Transverse colon (tissue), 4 donors: ENCODE results near the gene NKD2. TPM values are rescaled to one million over a fixed set of nuclear protein-coding genes. Genes with fewer than 3 reads are reported as not detected.

Source experiments
- DNase-seq: peaks from one replicate; pipeline ENCODE4 v3.0.0-alpha.2; 2019
- H3K27ac ChIP-seq, 4 donors: fragments of 200-600 bp; sonication (generic); 2 replicates each; pipeline ENCODE4 v1.5.1; 2016 to 2018; ENCODE audit warnings: inconsistent platforms in 4 of 4
- H3K27me3 ChIP-seq: fragments of 200-600 bp; sonication (generic); 2 replicates; pipeline ENCODE4 v1.5.1; 2017; ENCODE audit warnings: inconsistent platforms
- H3K36me3 ChIP-seq, 4 donors: fragments of 200-600 bp; sonication (generic); 2 replicates each; pipeline ENCODE4 v1.5.1; 2017 to 2019; ENCODE audit warnings: inconsistent platforms in 4 of 4
- H3K4me1 ChIP-seq, 4 donors: fragments of 200-600 bp; sonication (generic); 2 replicates each; pipeline ENCODE4 v1.5.1; 2017 to 2020; ENCODE audit warnings: inconsistent platforms in 4 of 4
- H3K4me3 ChIP-seq, 4 donors: fragments of 200-600 bp; sonication (generic); 1 replicate in 1 of 4; 2 replicates in 3 of 4; pipeline versions ENCODE4 v1.5.1 to v1.6.1; 2017 to 2019; ENCODE audit warnings: inconsistent platforms in 4 of 4
- H3K9me3 ChIP-seq, 2 donors: fragments of 200-600 bp; sonication (generic); 2 replicates each; pipeline ENCODE4 v1.5.1; 2017 to 2019; ENCODE audit warnings: inconsistent platforms in 2 of 2
- CTCF ChIP-seq, 5 experiments: fragments of 200-600 bp in 3 of 5; fragments of 450-650 bp in 2 of 5; sonication (generic) in 3 of 5; IDR thresholded peaks; 1 replicate in 2 of 5; 2 replicates in 3 of 5; pipeline ENCODE4 v1.5.1; 2016 to 2017; ENCODE audit warnings: antibody characterized with exemption in 5 of 5, inconsistent platforms in 3 of 5, mild to moderate bottlenecking in 2 of 5, moderate library complexity in 1 of 5
- EP300 ChIP-seq: sonication (generic); formaldehyde crosslinking; IDR thresholded peaks from one replicate; pipeline ENCODE4 v1.6.1; 2017; ENCODE audit warnings: antibody characterized with exemption, low read depth
- POLR2A ChIP-seq: fragments of 450-650 bp; IDR thresholded peaks from one replicate; pipeline ENCODE4 v1.6.1; 2016; ENCODE audit warnings: antibody characterized with exemption, mild to moderate bottlenecking, moderate library complexity
- POLR2AphosphoS5 ChIP-seq, 3 donors: sonication (generic); formaldehyde crosslinking; IDR thresholded peaks; one replicate each; pipeline ENCODE4 v1.6.1; 2016; ENCODE audit warnings: antibody characterized with exemption in 3 of 3
- WGBS, 2 donors: methylation state at CpG; one replicate each; pipeline ENCODE4 v1.1.5; 2018; ENCODE audit warnings: low coverage in 1 of 2; 5-methylcytosine and 5-hydroxymethylcytosine counted together
- in situ Hi-C, 4 donors: fragments of 200-750 bp; cut with MboI; loops; one replicate each; pipeline versions ENCODE4 v1.15.0 to v1.15.1; 2017; ENCODE audit warnings: low sequenced_read_pairs in 3 of 4, low pct_ligation_motif_present in 1 of 4, low pct_unique_long_range_greater_than_20kb in 1 of 4
- intact Hi-C: fragments of 100-400 bp; cut with DNase I; formaldehyde crosslinking; loops from one replicate; pipeline ENCODE4 v1.15.1; 2023; ENCODE audit warnings: low total_unique reads
- total RNA-seq, 4 donors: library from RNA; depleted of rRNA; stranded (reverse); fragments of >200 nt; gene quantifications; one replicate each; pipeline ENCODE4 v1.1.0, GENCODE V29; 2016

NKD2 gene
- total RNA-seq, 4 donors from 2014 or later = 0.41 to 0.80 TPM; not detected in 2

DNA sequence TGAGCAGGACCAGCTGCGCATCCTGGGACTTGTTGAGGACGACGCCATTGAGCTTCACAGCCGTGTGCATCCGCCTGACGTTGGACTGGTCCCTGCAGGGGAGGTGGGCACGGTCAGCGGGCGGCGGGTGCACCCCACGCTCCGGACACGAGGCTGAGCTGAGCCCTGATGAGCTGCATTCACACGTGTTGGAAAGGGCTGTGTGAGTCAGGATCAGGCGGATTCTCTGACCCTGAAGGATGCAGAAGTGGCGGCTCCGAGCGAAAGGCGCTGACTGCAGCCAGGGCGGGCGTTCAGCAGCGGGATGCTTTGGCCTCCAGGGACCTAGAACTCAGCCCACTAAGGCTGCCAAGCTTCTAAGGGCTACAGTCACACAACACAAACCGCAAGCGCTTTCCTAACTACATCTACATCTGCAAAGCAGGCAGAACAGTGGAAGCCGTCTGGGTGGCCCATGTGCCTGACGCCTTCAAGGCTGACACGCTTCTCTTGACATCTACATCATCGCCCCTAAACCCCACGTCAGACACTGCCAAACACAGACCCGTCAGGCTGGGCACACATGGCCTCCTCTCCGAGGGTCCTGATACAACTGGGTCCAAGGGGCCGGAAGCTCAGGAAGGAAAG lies 44.9 kb downstream of the NKD2 start:
- peak; percentile 24 for DNase-seq
- H3K27ac ChIP-seq = peak overlapping the region in 1 of 4 donors; percentile 21
- in situ Hi-C loops = no loop called here
- H3K4me3 ChIP-seq = no peak overlapping the region
- no peaks in the 10 kb centered on the region for H3K27me3 ChIP-seq
- intact Hi-C loops = no loop called here
- WGBS, 2 donors = 83% methylated on average over 31 of the region's 32 CpGs; no CpG with 5 or more reads in 1 of the 2 donors
- peaks cover 0 to 12% (median 0%) of the 10 kb centered on the region in 4 donors for H3K36me3 ChIP-seq
- no peaks in the 10 kb centered on the region for H3K4me1 ChIP-seq
- TF ChIP-seq CTCF (IDR thresholded peaks at IDR 0.05) (no peak), POLR2AphosphoS5 (IDR thresholded peaks at IDR 0.05) (peak in 1 of 3 donors; percentile 5)
- no peaks in the 10 kb centered on the region for H3K9me3 ChIP-seq

- Histone ChIP-seq H3K27ac (peak overlapping the region in 1 of 4 donors; percentile 21), H3K9me3 (no peaks in the 10 kb centered on the region), H3K4me1 (no peaks in the 10 kb centered on the region), H3K4me3 (no peak overlapping the region), H3K27me3 (no peaks in the 10 kb centered on the region), H3K36me3 (peaks cover 0 to 16% (median 0%) of the 10 kb centered on the region in 4 donors)
- no peak for DNase-seq
- in situ Hi-C loops (no loop called here), intact Hi-C loops (no loop called here)
- TF ChIP-seq CTCF (IDR thresholded peaks at IDR 0.05) (no peak), POLR2A (no peak), POLR2AphosphoS5 (IDR thresholded peaks at IDR 0.05) (no peak), EP300 (no peak)
- 90% methylated on average over 35 of the region's 39 CpGs; no CpG with 5 or more reads in 1 of the 2 donors for WGBS, 2 donors
Observed at GRCh38 chr5:1054018-1054798, 45.6 kb downstream of the NKD2 start.

DNA sequence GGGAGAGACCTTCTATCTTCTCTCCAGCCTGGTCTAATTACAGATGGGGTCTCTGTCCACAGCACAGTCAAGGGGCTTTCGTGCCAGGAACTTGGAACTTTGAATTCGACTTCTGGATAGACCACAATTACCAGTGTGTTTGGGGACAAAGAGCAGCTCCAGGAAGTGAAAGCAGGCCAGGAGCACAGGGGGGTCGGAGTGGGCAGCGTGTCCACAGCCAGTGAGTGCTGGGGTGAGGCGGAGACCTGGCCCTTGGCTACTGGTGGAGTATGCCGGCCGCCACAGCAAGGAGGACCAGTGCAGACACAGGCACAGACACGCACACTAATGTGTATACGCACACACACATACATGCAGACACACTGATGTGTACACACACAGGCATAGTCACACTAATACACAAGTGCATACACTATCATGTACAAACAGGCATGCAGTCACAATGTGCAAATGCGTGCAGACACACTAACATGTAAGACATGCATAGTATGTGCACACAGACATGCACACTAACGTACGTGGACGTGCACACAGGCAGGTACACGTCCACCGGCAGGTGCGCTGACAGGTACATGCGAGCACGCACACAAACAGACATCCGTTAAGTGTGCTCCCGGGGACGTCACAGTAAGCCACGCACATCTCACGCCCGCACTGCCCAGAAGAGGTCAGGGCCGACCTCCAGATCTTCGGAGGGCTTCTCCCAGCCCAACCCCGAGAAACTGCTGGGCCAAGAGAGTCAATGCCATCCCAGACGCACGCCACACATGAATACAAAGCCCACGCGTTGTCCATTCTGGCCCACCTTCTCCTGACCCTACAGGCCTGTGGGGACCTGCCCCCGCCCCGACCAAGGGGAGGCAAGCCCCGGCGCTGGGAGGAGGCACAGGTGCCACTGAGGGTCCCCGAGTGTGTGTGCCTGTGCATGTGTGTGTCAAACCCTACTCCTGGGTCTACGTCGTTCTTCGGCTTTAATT lies 46.5 kb downstream of the NKD2 start:
- Histone ChIP-seq H3K27me3 (no peaks in the 10 kb centered on the region), H3K4me1 (no peaks in the 10 kb centered on the region), H3K4me3 (no peak overlapping the region), H3K9me3 (no peaks in the 10 kb centered on the region), H3K36me3 (peaks cover 0 to 18% (median 0%) of the 10 kb centered on the region in 4 donors), H3K27ac (no peak overlapping the region)
- TF ChIP-seq POLR2AphosphoS5 (IDR thresholded peaks at IDR 0.05) = no peak
- TF ChIP-seq POLR2A = no peak
- no peak for TF ChIP-seq CTCF (IDR thresholded peaks at IDR 0.05)
- TF ChIP-seq EP300 = no peak
- in situ Hi-C loops = no loop called here
- intact Hi-C loops = no loop called here
- DNase-seq = no peak
- 88 to 89% methylated on average over 12 to 35 of the region's 39 CpGs for WGBS, 2 donors
